ENCODE results near the gene ETV1. TPM values are rescaled to one million over a fixed set of nuclear protein-coding genes. Genes with fewer than 3 reads are reported as not detected.
"Not testable (repeated sequence)": the region's sequence is repeated elsewhere in the genome, so short reads cannot be mapped to it uniquely, and the experiment has no call there.

Gene ETV1
- total RNA-seq, 1 donor from 2014 or later: 15.2 TPM

DNA sequence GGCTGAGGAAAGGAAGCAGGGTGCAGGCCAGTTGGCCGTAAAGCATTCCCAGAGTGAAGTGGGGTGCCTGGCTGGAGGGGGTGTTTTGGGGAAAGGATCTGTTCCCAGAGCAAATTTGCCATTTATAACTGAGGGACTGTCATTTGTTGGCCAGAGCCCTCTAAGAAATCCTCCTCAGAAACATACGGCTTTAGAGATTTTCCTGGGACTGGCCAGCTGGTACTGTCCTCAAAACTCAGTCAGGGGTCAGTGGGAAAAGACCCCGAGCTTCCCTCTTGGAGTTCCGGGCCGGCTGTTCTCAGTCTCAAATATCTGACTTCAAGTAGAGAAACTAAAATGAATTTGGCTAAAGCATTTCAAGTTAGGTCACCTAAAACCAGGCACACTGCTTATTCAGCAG is 55.9 kb downstream of the ETV1 start:
- H3K4me3 Mint-ChIP-seq (ENCODE audit: unreplicated experiment): no peak overlapping the region
- no peak for DNase-seq (ENCODE audit: extremely low spot score, unreplicated experiment)
- no peaks in the 10 kb centered on the region for H3K27me3 Mint-ChIP-seq (ENCODE audit: unreplicated experiment)
- TF ChIP-seq, protein P1, sequence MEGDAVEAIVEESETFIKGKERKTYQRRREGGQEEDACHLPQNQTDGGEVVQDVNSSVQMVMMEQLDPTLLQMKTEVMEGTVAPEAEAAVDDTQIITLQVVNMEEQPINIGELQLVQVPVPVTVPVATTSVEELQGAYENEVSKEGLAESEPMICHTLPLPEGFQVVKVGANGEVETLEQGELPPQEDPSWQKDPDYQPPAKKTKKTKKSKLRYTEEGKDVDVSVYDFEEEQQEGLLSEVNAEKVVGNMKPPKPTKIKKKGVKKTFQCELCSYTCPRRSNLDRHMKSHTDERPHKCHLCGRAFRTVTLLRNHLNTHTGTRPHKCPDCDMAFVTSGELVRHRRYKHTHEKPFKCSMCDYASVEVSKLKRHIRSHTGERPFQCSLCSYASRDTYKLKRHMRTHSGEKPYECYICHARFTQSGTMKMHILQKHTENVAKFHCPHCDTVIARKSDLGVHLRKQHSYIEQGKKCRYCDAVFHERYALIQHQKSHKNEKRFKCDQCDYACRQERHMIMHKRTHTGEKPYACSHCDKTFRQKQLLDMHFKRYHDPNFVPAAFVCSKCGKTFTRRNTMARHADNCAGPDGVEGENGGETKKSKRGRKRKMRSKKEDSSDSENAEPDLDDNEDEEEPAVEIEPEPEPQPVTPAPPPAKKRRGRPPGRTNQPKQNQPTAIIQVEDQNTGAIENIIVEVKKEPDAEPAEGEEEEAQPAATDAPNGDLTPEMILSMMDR (IDR thresholded peaks at IDR 0.05): no peak
- no peak overlapping the region for H3K27ac Mint-ChIP-seq (ENCODE audit: unreplicated experiment)
- H3K9me3 Mint-ChIP-seq (ENCODE audit: unreplicated experiment): no peaks in the 10 kb centered on the region
- H3K36me3 Mint-ChIP-seq (ENCODE audit: unreplicated experiment): peaks cover 11% of the 10 kb centered on the region
- no peaks in the 10 kb centered on the region for H3K4me1 Mint-ChIP-seq (ENCODE audit: unreplicated experiment)

DNA sequence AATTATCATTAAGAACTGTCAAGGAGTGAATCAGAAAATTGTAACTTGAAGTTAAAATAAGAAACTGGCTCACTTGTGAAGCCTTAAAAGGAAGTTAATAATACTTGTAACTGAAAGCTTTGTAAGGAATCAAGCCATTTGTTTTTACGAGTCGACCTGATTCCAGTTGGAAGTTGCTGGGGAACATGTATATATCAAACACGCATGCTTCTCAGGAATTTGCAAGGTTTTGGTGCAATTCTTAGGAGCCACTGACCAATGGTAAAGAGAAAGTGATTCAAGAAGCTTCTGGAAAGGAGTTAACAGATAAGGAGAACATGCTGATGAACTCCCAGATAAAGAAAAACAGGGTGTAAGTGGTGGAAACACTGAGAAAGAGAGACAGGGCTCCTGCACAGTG is 56.4 kb downstream of the ETV1 start:
- Mint-ChIP-seq H3K27me3 (ENCODE audit: unreplicated experiment) (no peaks in the 10 kb centered on the region), H3K4me3 (ENCODE audit: unreplicated experiment) (no peak overlapping the region), H3K4me1 (ENCODE audit: unreplicated experiment) (no peaks in the 10 kb centered on the region), H3K9me3 (ENCODE audit: unreplicated experiment) (no peaks in the 10 kb centered on the region), H3K36me3 (ENCODE audit: unreplicated experiment) (peaks cover 11% of the 10 kb centered on the region), H3K27ac (ENCODE audit: unreplicated experiment) (no peak overlapping the region)
- DNase-seq (ENCODE audit: extremely low spot score, unreplicated experiment): no peak
- TF ChIP-seq, protein P1 (IDR thresholded peaks at IDR 0.05): no peak

DNA sequence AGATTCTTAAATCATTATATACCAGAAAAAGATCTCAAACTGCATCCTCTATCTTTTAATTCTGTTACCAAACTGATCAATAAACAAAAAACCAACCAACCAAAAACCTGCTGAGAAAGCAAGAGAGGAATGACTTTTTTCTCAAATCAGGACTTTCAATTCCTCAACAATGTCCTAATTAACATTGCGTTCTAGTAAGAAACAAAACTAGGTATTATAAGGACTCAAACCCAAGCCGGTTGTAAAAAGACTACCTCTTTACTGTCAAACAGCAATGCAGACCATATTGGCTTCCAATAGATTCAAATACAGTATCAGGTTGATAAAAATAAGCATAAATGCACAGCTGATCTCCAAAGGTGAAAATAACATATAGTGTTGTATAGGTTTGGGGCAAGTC is 57.3 kb downstream of the ETV1 start:
- H3K4me1 Mint-ChIP-seq (ENCODE audit: unreplicated experiment): no peaks in the 10 kb centered on the region
- H3K27me3 Mint-ChIP-seq (ENCODE audit: unreplicated experiment): no peaks in the 10 kb centered on the region
- H3K4me3 Mint-ChIP-seq (ENCODE audit: unreplicated experiment): no peak overlapping the region
- peaks cover 11% of the 10 kb centered on the region for H3K36me3 Mint-ChIP-seq (ENCODE audit: unreplicated experiment)
- TF ChIP-seq, protein P1 (IDR thresholded peaks at IDR 0.05): no peak
- DNase-seq (ENCODE audit: extremely low spot score, unreplicated experiment): no peak
- H3K27ac Mint-ChIP-seq (ENCODE audit: unreplicated experiment): no peak overlapping the region
- no peaks in the 10 kb centered on the region for H3K9me3 Mint-ChIP-seq (ENCODE audit: unreplicated experiment)

DNA sequence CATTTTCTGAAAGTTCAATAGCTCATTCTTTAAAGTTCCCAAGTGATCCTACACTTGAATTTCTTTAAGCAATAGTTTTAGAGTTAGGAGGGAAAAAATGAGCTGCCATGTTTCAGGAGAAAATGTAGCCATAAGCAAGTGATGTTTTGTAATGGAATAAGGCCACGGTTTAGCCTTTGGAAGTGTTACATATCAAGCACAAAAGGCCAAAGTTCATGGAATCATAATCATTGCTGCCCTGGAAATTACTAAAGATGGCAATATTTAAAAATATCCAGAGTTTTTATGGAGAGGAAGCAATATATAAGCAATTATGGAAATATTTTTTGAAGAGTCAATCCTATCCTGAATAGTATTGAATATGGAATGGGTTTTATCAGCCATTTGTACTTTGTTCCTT is 68.4 kb downstream of the ETV1 start:
- TF ChIP-seq, protein P1 (IDR thresholded peaks at IDR 0.05): no peak
- Mint-ChIP-seq H3K36me3 (ENCODE audit: unreplicated experiment) (no peaks in the 10 kb centered on the region), H3K4me3 (ENCODE audit: unreplicated experiment) (no peak overlapping the region), H3K9me3 (ENCODE audit: unreplicated experiment) (no peaks in the 10 kb centered on the region), H3K27ac (ENCODE audit: unreplicated experiment) (peak overlapping the region; percentile 93), H3K27me3 (ENCODE audit: unreplicated experiment) (no peaks in the 10 kb centered on the region), H3K4me1 (ENCODE audit: unreplicated experiment) (peaks cover 31% of the 10 kb centered on the region)
- DNase-seq (ENCODE audit: extremely low spot score, unreplicated experiment): no peak

DNA sequence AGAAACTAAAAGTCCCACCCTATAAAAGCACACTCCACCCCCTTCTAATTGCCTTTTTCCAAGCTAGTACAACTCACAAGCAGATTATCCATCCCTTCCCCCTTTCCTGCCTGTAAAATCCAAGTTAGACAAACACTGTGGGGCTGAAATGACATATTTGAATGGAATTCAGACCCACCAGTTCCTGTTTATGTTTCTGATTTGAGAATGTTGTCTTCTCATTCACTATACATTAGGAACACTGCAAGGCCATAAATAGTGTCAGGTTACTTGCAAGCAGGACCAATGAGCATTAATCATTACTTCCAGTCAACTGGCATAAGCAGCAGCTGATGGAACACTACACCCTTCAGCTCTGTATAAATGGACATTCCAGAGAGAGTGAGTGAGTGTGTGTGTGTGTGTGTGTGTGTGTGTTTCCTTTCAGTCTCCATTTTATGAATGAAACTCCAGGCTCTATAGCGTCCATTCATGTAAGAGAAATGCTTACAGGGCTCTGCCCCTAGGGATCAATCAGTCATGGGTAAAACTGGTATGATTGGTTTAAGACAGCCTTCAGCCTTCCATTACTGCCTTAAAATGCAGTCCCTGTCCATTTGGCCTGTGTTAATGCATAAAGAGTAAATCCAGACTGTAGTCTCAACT is 69.3 kb downstream of the ETV1 start:
- Mint-ChIP-seq H3K36me3 (ENCODE audit: unreplicated experiment) (no peaks in the 10 kb centered on the region), H3K9me3 (ENCODE audit: unreplicated experiment) (no peaks in the 10 kb centered on the region), H3K4me3 (ENCODE audit: unreplicated experiment) (peak overlapping the region; percentile 30), H3K4me1 (ENCODE audit: unreplicated experiment) (peaks cover 31% of the 10 kb centered on the region), H3K27ac (ENCODE audit: unreplicated experiment) (peak overlapping the region; percentile 93), H3K27me3 (ENCODE audit: unreplicated experiment) (no peaks in the 10 kb centered on the region)
- DNase-seq (ENCODE audit: extremely low spot score, unreplicated experiment): peak; percentile 89
- TF ChIP-seq, protein P1 (IDR thresholded peaks at IDR 0.05): no peak

DNA sequence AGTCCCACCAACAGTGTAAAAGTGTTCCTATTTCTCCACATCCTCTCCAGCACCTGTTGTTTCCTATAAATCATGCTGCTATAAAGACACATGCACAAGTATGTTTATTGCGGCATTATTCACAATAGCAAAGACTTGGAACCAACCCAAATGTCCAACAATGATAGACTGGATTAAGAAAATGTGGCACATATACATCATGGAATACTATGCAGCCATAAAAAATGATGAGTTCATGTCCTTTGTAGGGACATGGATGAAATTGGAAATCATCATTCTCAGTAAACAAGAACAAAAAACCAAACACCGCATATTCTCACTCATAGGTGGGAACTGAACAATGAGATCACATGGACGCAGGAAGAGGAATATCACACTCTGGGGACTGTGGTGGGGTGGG is 71.1 kb downstream of the ETV1 start:
- not testable (repeated sequence) for H3K36me3 Mint-ChIP-seq (ENCODE audit: unreplicated experiment); H3K4me3 Mint-ChIP-seq (ENCODE audit: unreplicated experiment); H3K27me3 Mint-ChIP-seq (ENCODE audit: unreplicated experiment); H3K27ac Mint-ChIP-seq (ENCODE audit: unreplicated experiment); H3K9me3 Mint-ChIP-seq (ENCODE audit: unreplicated experiment); DNase-seq (ENCODE audit: extremely low spot score, unreplicated experiment)
- peaks cover 31% of the 10 kb centered on the region for H3K4me1 Mint-ChIP-seq (ENCODE audit: unreplicated experiment)

DNA sequence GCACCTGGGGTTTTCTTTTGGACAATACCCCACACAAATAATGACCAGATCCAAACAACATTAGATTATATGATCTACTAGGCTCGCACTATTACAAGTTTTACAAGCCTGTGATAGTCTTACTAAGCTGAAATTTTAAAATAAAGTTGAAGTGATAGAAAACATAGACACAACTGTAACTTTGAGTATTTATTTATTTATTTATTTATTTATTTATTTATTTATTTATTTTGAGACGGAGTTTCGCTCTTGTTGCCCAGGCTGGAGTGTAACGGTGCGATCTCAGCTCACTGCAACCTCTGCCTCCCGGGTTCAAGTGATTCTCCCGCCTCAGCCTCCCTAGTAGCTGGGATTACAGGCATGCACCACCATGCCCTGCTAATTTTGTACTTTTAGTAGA is 72.4 kb downstream of the ETV1 start:
- DNase-seq (ENCODE audit: extremely low spot score, unreplicated experiment); H3K36me3 Mint-ChIP-seq (ENCODE audit: unreplicated experiment); H3K27ac Mint-ChIP-seq (ENCODE audit: unreplicated experiment); H3K9me3 Mint-ChIP-seq (ENCODE audit: unreplicated experiment); H3K4me3 Mint-ChIP-seq (ENCODE audit: unreplicated experiment); H3K27me3 Mint-ChIP-seq (ENCODE audit: unreplicated experiment): not testable (repeated sequence)
- peaks cover 26% of the 10 kb centered on the region for H3K4me1 Mint-ChIP-seq (ENCODE audit: unreplicated experiment)
